HG02623 (cell line): ENCODE results near the gene ADSL.
"Not testable (repeated sequence)": the region's sequence is repeated elsewhere in the genome, so short reads cannot be mapped to it uniquely, and the experiment has no call there.

Experiments
- ATAC-seq: cut with Tn5 transposase; IDR thresholded peaks from one replicate; pipeline ENCODE4 v1.9.1; 2021; ENCODE audit warnings: moderate library complexity; ENCODE audit not compliant: unreplicated experiment

The ADSL gene

GRCh38 chr22:40346185-40347118, at the start of gene ADSL:
TSS of gene ADSL (plus strand) at chr22:40346500. CDS start at chr22:40346559, 59 bp downstream.
- peak; percentile 76 for ATAC-seq

- ATAC-seq, result no peak
These were observed 46.0 kb upstream of the ADSL start for GRCh38 chr22:40300316-40300715.

GRCh38 chr22:40300884-40301672, 45.2 kb upstream of the ADSL start:
- no peak for ATAC-seq

GRCh38 chr22:40302149-40302548, 44.2 kb upstream of the ADSL start:
- no peak for ATAC-seq

GRCh38 chr22:40305625-40306024, 40.7 kb upstream of the ADSL start:
- ATAC-seq, result no peak

- ATAC-seq, result no peak
These were observed 37.2 kb upstream of the ADSL start for GRCh38 chr22:40308999-40309573.

- no peak for ATAC-seq
These were observed 36.7 kb upstream of the ADSL start for GRCh38 chr22:40309631-40310030.

GRCh38 chr22:40310081-40310767, 36.1 kb upstream of the ADSL start:
- no peak for ATAC-seq

GRCh38 chr22:40310768-40311120, 35.6 kb upstream of the ADSL start:
- ATAC-seq, result no peak

- not testable (repeated sequence) for ATAC-seq
These were observed 34.7 kb upstream of the ADSL start for GRCh38 chr22:40311646-40312045.

GRCh38 chr22:40312050-40312449, 34.2 kb upstream of the ADSL start:
- ATAC-seq, result no peak

- no peak for ATAC-seq
These were observed 33.3 kb upstream of the ADSL start for GRCh38 chr22:40313007-40313406.

- no peak for ATAC-seq
These were observed 32.3 kb upstream of the ADSL start for GRCh38 chr22:40314041-40314440.

GRCh38 chr22:40320687-40321086, 25.6 kb upstream of the ADSL start:
- no peak for ATAC-seq

- no peak for ATAC-seq
These were observed 24.3 kb upstream of the ADSL start for GRCh38 chr22:40322021-40322420.

- ATAC-seq, result no peak
These were observed 23.4 kb upstream of the ADSL start for GRCh38 chr22:40322818-40323447.

- ATAC-seq, result no peak
These were observed 22.6 kb upstream of the ADSL start for GRCh38 chr22:40323681-40324171.

- no peak for ATAC-seq
These were observed 21.6 kb upstream of the ADSL start for GRCh38 chr22:40324468-40325305.

- no peak for ATAC-seq
These were observed 21.0 kb upstream of the ADSL start for GRCh38 chr22:40325315-40325714.
